Measurements from ENCODE around the gene PHC2. TPM values are rescaled to one million over a fixed set of nuclear protein-coding genes. Genes with fewer than 3 reads are reported as not detected.

The PHC2 gene
- total and polyA plus RNA-seq, 2 of the 13 experiments (the other 11 are each of a cell fraction or from before 2014, with no cell fraction given) = 52.5 to 84.9 TPM

- no peak for ATAC-seq
- intact Hi-C loops (cut with micrococcal nuclease; ENCODE audit: unreplicated experiment) = loop anchor here (10.0 kb wide), 1 partner anchor 249 kb away; no protein-coding TSS in a partner anchor
- Histone ChIP-seq H3K27me3 (ENCODE audit: control insufficient read depth in 1 of 2, insufficient read depth in 2 of 2, low read length in 2 of 2) (peaks cover 0 to 8% of the 10 kb centered on the region in 2 experiments; a peak in 2 of 5 replicates), H2AFZ (ENCODE audit: low read length) (no peak overlapping the region), H3K4me3 (replicated peaks in 1 of 3; ENCODE audit: insufficient read depth in 1 of 3, low read depth in 2 of 3, low read length in 3 of 3) (peak overlapping the region in 1 of 3 experiments; percentile 39; a peak in 1 of 6 replicates), H4K20me1 (ENCODE audit: insufficient read depth, low read length) (peaks cover 3% of the 10 kb centered on the region; the same call in 1 of the 2 replicates), H3K9ac (ENCODE audit: insufficient read depth, low read depth, low read length) (no peak overlapping the region), H3K4me1 (ENCODE audit: insufficient read depth, low read length) (peaks cover 52% of the 10 kb centered on the region), H3K4me2 (ENCODE audit: low read depth, low read length) (peak overlapping the region; percentile 56; the same call in 1 of the 2 replicates), H3K79me2 (ENCODE audit: insufficient read depth, low read length) (no peaks in the 10 kb centered on the region), H3K27ac (ENCODE audit: extremely low read length, insufficient read depth, low read length) (no peak overlapping the region), H3K36me3 (replicated peaks in 1 of 2; ENCODE audit: control insufficient read depth in 1 of 2, insufficient read depth in 2 of 2, low read length in 2 of 2) (no peaks in the 10 kb centered on the region), H3K9me3 (ENCODE audit: low read length) (no peaks in the 10 kb centered on the region)
- BruUV-seq (replicated peaks) = no TSS peak
- CTCF ChIA-PET (ENCODE audit: low intra/inter-chr PET ratio, low total read pairs) = no interaction called here
- POLR2A ChIA-PET = interaction anchor here (0.7 to 2.0 kb wide), 6 partner anchors 11 to 108 kb away, joined by 3 to 15 read pairs (median 3); no protein-coding TSS in a partner anchor
- no peak for DNase-seq (ENCODE audit: low spot score)
- no peak for FAIRE-seq
- in situ Hi-C loops (cut with HindIII; ENCODE audit: extremely low pct_ligation_motif_present, low pct_unique_long_range_greater_than_20kb) = no loop called here
- WGBS (ENCODE audit: low lambda C conversion rate) = 16% methylated on average over 5 of the region's 5 CpGs
- TF ChIP-seq CSRNP1 (CRISPR knock-in tag; IDR thresholded peaks at IDR 0.05) (no peak), ZMAT3 (CRISPR knock-in tag; conservative IDR thresholded peaks at IDR 0.05) (no peak), JUN (CRISPR knock-in tag; IDR thresholded peaks at IDR 0.05) (no peak), ZNF501 (CRISPR knock-in tag; IDR thresholded peaks at IDR 0.05) (no peak), SAFB2 (CRISPR knock-in tag; IDR thresholded peaks at IDR 0.05; ENCODE audit: borderline replicate concordance, low read depth) (no peak), ATF6 (CRISPR knock-in tag; conservative IDR thresholded peaks at IDR 0.05) (no peak), MEF2D (CRISPR knock-in tag; IDR thresholded peaks at IDR 0.05) (no peak), ZNF607 (CRISPR knock-in tag; IDR thresholded peaks at IDR 0.05; ENCODE audit: borderline replicate concordance) (no peak), TERF1 (CRISPR knock-in tag; IDR thresholded peaks at IDR 0.05) (no peak), ZNF136 (CRISPR knock-in tag; IDR thresholded peaks at IDR 0.05; ENCODE audit: low read depth) (no peak), MYNN (CRISPR knock-in tag; IDR thresholded peaks at IDR 0.05; ENCODE audit: low read depth) (no peak), ZNF83 (CRISPR knock-in tag; IDR thresholded peaks at IDR 0.05; ENCODE audit: borderline replicate concordance) (no peak)
Observed at GRCh38 chr1:33363470-33363861, 67.4 kb downstream of the PHC2 start.

Data from HepG2 (cell line).